ENCODE results near the gene SLC29A3. TPM values are rescaled to one million over a fixed set of nuclear protein-coding genes. Genes with fewer than 3 reads are reported as not detected.
A peak's percentile ranks its signal among the peaks of the same experiment; 100 is the strongest.

Gene SLC29A3
- polyA plus RNA-seq, 3 donors, result 9.7 to 28.4 (median 16.6) TPM

DNA sequence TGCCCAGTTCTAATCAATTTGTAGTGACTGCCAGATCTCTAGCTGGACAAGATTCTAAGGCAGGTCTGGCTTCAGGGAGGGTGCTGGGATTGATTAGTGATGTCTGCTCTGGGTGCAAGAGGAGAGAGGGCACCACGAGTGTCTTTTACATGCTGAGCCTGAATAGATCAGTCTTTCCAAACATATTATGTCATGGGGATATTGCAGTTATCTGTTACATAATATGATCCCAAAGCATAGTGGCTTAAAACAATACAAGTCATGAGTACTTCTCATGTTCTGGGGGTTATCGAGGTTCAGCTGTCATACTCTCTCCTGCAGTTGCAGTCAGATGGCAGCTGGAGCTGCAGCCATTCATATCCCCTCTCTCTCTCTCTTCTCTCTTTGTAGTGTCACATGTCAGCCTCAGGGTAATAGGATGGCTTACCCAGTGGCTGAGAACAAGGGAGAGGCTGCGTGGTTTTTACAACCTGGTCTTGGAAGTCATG, 26.0 kb downstream of the SLC29A3 start:
- Histone ChIP-seq H3K27me3 (ENCODE audit: control insufficient read depth in 2 of 2, insufficient read depth in 2 of 2, low read length in 2 of 2) (no peaks in the 10 kb centered on the region), H3K4me3 (replicated peaks in 1 of 3; ENCODE audit: low read depth in 2 of 3, low read length in 3 of 3) (no peak overlapping the region), H3K79me2 (ENCODE audit: insufficient read depth, low read length) (no peaks in the 10 kb centered on the region), H3K9ac (ENCODE audit: insufficient read depth, low read length, poor library complexity, severe bottlenecking) (no peak overlapping the region), H2AFZ (ENCODE audit: insufficient read depth, low read depth, low read length, poor library complexity, severe bottlenecking) (no peak overlapping the region), H3K27ac (ENCODE audit: low read depth in 1 of 2, low read length in 2 of 2) (no peak overlapping the region), H3K9me3 (replicated peaks in 1 of 2; ENCODE audit: control insufficient read depth in 1 of 2, insufficient read depth in 1 of 2, low read length in 2 of 2) (no peaks in the 10 kb centered on the region), H3K4me2 (replicated peaks; ENCODE audit: extremely low read depth, low read length, poor library complexity, severe bottlenecking) (no peak overlapping the region), H3K4me1 (ENCODE audit: control insufficient read depth in 1 of 2, insufficient read depth in 2 of 2, low read length in 2 of 2) (peaks cover 29 to 32% of the 10 kb centered on the region in 2 donors), H4K20me1 (ENCODE audit: insufficient read depth, low read length) (peaks cover 6% of the 10 kb centered on the region), H3K36me3 (replicated peaks in 1 of 2; ENCODE audit: control insufficient read depth in 1 of 2, insufficient read depth in 2 of 2, low read length in 2 of 2) (peaks cover 44 to 73% of the 10 kb centered on the region in 2 donors)
- H3K4me1 Mint-ChIP-seq, result peaks cover 36% of the 10 kb centered on the region
- TF ChIP-seq, protein P1, sequence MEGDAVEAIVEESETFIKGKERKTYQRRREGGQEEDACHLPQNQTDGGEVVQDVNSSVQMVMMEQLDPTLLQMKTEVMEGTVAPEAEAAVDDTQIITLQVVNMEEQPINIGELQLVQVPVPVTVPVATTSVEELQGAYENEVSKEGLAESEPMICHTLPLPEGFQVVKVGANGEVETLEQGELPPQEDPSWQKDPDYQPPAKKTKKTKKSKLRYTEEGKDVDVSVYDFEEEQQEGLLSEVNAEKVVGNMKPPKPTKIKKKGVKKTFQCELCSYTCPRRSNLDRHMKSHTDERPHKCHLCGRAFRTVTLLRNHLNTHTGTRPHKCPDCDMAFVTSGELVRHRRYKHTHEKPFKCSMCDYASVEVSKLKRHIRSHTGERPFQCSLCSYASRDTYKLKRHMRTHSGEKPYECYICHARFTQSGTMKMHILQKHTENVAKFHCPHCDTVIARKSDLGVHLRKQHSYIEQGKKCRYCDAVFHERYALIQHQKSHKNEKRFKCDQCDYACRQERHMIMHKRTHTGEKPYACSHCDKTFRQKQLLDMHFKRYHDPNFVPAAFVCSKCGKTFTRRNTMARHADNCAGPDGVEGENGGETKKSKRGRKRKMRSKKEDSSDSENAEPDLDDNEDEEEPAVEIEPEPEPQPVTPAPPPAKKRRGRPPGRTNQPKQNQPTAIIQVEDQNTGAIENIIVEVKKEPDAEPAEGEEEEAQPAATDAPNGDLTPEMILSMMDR (IDR thresholded peaks at IDR 0.05), result no peak
- H3K27ac Mint-ChIP-seq, result peak overlapping the region in 1 of 7 donors; percentile 55
- no peak overlapping the region for H3K4me3 Mint-ChIP-seq
- peaks cover 57 to 71% of the 10 kb centered on the region in 2 donors for H3K36me3 Mint-ChIP-seq
- no CpG with 5 or more reads among the region's 3 CpGs for WGBS (ENCODE audit: insufficient coverage)
- H3K27me3 Mint-ChIP-seq (ENCODE audit: low read depth in 3 of 3), result peaks cover 0 to 3% (median 3%) of the 10 kb centered on the region in 3 donors
- peaks cover 0 to 2% (median 0%) of the 10 kb centered on the region in 7 donors for H3K9me3 Mint-ChIP-seq
- DNase-seq, result no peak
- intact Hi-C loops (cut with micrococcal nuclease), result no loop called here

DNA sequence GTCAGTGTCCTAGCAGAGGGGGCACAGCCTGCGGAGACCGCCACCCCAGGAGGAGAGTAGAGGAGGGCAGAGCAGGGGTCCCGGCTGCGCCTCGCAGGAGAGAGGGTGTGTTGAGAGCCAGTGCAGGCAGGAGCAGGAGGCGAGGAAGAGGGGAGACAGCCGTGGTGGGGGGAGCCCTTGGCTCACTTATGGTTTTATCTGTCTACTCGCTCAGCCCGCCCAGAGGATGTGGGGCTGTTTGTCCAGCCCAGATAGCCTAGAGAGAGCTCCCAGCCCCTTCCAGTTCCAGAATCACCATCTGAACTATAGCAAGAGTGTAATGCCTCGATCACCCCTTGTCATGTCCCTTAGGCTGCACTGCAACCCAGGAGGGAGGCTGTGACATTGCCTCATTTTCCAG, 26.6 kb downstream of the SLC29A3 start:
- H3K9ac ChIP-seq (ENCODE audit: insufficient read depth, low read length, poor library complexity, severe bottlenecking), result no peak overlapping the region
- H3K9me3 ChIP-seq (replicated peaks in 1 of 2; ENCODE audit: control insufficient read depth in 1 of 2, insufficient read depth in 1 of 2, low read length in 2 of 2), result no peaks in the 10 kb centered on the region
- TF ChIP-seq, protein P1 (IDR thresholded peaks at IDR 0.05), result no peak
- peaks cover 29 to 32% of the 10 kb centered on the region in 2 donors for H3K4me1 ChIP-seq (ENCODE audit: control insufficient read depth in 1 of 2, insufficient read depth in 2 of 2, low read length in 2 of 2)
- DNase-seq, result no peak
- Mint-ChIP-seq H3K36me3 (peaks cover 56 to 69% of the 10 kb centered on the region in 2 donors), H3K4me1 (peaks cover 36% of the 10 kb centered on the region), H3K27me3 (ENCODE audit: low read depth in 3 of 3) (peaks cover 0 to 3% (median 3%) of the 10 kb centered on the region in 3 donors), H3K9me3 (peaks cover 0 to 2% (median 0%) of the 10 kb centered on the region in 7 donors), H3K4me3 (no peak overlapping the region), H3K27ac (peak overlapping the region in 2 of 7 donors; percentile 50 to 55)
- H3K36me3 ChIP-seq (replicated peaks in 1 of 2; ENCODE audit: control insufficient read depth in 1 of 2, insufficient read depth in 2 of 2, low read length in 2 of 2), result peaks cover 39 to 73% of the 10 kb centered on the region in 2 donors
- intact Hi-C loops (cut with micrococcal nuclease), result no loop called here
- H3K27me3 ChIP-seq (ENCODE audit: control insufficient read depth in 2 of 2, insufficient read depth in 2 of 2, low read length in 2 of 2), result no peaks in the 10 kb centered on the region
- no peak overlapping the region for H3K27ac ChIP-seq (ENCODE audit: low read depth in 1 of 2, low read length in 2 of 2)
- no peak overlapping the region for H3K4me3 ChIP-seq (replicated peaks in 1 of 3; ENCODE audit: low read depth in 2 of 3, low read length in 3 of 3)
- 80% methylated on average over 5 of the region's 10 CpGs for WGBS (ENCODE audit: insufficient coverage)
- H2AFZ ChIP-seq (ENCODE audit: insufficient read depth, low read depth, low read length, poor library complexity, severe bottlenecking), result no peak overlapping the region
- H3K79me2 ChIP-seq (ENCODE audit: insufficient read depth, low read length), result no peaks in the 10 kb centered on the region
- peaks cover 11% of the 10 kb centered on the region for H4K20me1 ChIP-seq (ENCODE audit: insufficient read depth, low read length)
- H3K4me2 ChIP-seq (replicated peaks; ENCODE audit: extremely low read depth, low read length, poor library complexity, severe bottlenecking), result no peak overlapping the region

All from CD14-positive monocyte (primary cell).